Measurements from ENCODE around the gene PIK3R5. TPM values are rescaled to one million over a fixed set of nuclear protein-coding genes. Genes with fewer than 3 reads are reported as not detected.

The PIK3R5 gene
- total RNA-seq, 1 donor from 2014 or later, result 14.5 TPM

- Mint-ChIP-seq H3K9me3 (ENCODE audit: unreplicated experiment) (no peaks in the 10 kb centered on the region), H3K27me3 (ENCODE audit: unreplicated experiment) (peaks cover 16% of the 10 kb centered on the region), H3K4me1 (ENCODE audit: unreplicated experiment) (peaks cover 12% of the 10 kb centered on the region), H3K36me3 (ENCODE audit: low read depth, unreplicated experiment) (peaks cover 6% of the 10 kb centered on the region), H3K4me3 (ENCODE audit: unreplicated experiment) (no peak overlapping the region), H3K27ac (ENCODE audit: unreplicated experiment) (no peak overlapping the region)
- DNase-seq (ENCODE audit: low spot score), result no peak
- TF ChIP-seq CTCF (IDR thresholded peaks at IDR 0.05; ENCODE audit: unreplicated experiment), result no peak
Measured at GRCh38 chr17:8865811-8866210, 99.7 kb downstream of the PIK3R5 start.

DNA sequence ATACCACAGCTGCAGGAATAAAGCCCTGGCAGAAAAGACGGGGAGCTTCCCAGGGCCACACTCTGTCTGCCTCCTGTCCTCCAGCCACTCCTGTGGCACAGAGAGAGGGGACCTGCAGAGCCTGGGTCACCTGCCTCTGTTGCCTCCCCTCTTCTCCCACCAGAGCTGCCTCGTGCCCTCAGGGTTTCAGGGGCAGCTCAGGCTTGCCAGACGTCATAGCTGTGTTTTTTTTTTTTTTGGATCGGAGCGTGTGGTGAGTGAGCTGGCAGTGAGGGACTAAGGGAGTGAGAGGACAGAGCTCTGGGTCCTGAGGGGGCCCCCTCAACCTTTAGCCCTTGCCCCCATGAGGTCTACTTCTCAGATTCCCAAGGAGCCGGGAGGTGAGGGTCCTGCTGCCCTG is 100.1 kb downstream of the PIK3R5 start:
- no peak overlapping the region for H3K4me3 Mint-ChIP-seq (ENCODE audit: unreplicated experiment)

DNA sequence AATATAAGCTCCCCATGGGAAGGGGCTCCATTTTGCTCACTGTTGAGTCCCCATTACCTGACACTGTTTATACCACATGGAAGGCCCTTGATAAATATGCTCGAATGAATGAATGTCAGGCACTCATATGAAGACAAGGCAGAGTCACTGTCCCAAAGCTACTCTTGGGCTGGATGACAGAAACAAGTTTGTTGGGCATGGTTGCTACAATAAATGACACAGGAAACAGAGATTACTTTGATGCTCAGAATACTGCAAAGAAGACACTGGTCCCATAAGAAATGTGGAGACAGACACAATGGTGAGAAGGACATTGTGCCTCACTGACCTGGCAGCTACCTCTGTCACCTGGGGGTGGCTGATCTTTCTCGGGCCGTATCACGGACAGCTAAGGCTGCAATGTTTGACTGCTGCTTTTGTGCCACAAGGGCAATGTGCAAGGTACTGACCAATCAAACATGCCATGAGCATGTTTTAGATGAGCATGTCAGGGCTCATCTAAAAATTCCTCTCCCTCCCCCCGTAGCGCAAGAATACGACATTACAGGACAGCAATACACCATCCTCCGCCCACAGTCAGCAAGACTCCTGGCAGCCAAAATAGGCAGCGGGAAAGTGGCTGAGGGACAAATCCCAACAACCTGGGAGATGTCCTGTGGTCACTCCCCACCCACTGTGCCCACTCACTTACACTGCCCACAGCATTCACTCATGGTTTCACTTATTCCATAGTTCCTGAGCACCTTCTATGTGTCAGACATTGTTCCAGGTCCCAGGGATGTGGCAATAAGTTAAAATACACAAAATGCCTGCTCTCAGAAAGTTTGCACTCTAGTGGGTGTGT is 103.1 kb downstream of the PIK3R5 start:
- no peaks in the 10 kb centered on the region for H3K9me3 Mint-ChIP-seq (ENCODE audit: unreplicated experiment)
- no peak for DNase-seq (ENCODE audit: low spot score)

More for the DNA sequence above, 100.1 kb downstream of the PIK3R5 start:
- Mint-ChIP-seq H3K4me1 (ENCODE audit: unreplicated experiment) (peaks cover 12% of the 10 kb centered on the region), H3K27me3 (ENCODE audit: unreplicated experiment) (peaks cover 16% of the 10 kb centered on the region), H3K36me3 (ENCODE audit: low read depth, unreplicated experiment) (peaks cover 6% of the 10 kb centered on the region), H3K9me3 (ENCODE audit: unreplicated experiment) (no peaks in the 10 kb centered on the region), H3K27ac (ENCODE audit: unreplicated experiment) (no peak overlapping the region)
- no peak for DNase-seq (ENCODE audit: low spot score)
- no peak for TF ChIP-seq CTCF (IDR thresholded peaks at IDR 0.05; ENCODE audit: unreplicated experiment)

GRCh38 chr17:8861495-8862181 is 103.9 kb downstream of the PIK3R5 start:
- Mint-ChIP-seq H3K27ac (ENCODE audit: unreplicated experiment) (no peak overlapping the region), H3K27me3 (ENCODE audit: unreplicated experiment) (peaks cover 6% of the 10 kb centered on the region), H3K9me3 (ENCODE audit: unreplicated experiment) (no peaks in the 10 kb centered on the region), H3K36me3 (ENCODE audit: low read depth, unreplicated experiment) (no peaks in the 10 kb centered on the region), H3K4me3 (ENCODE audit: unreplicated experiment) (no peak overlapping the region), H3K4me1 (ENCODE audit: unreplicated experiment) (peaks cover 19% of the 10 kb centered on the region)
- DNase-seq (ENCODE audit: low spot score), result no peak
- TF ChIP-seq CTCF (IDR thresholded peaks at IDR 0.05; ENCODE audit: unreplicated experiment), result no peak

More for the DNA sequence above, 103.1 kb downstream of the PIK3R5 start:
- H3K27me3 Mint-ChIP-seq (ENCODE audit: unreplicated experiment), result peaks cover 7% of the 10 kb centered on the region
- H3K27ac Mint-ChIP-seq (ENCODE audit: unreplicated experiment), result no peak overlapping the region
- no peaks in the 10 kb centered on the region for H3K36me3 Mint-ChIP-seq (ENCODE audit: low read depth, unreplicated experiment)
- H3K4me1 Mint-ChIP-seq (ENCODE audit: unreplicated experiment), result peaks cover 13% of the 10 kb centered on the region
- no peak for TF ChIP-seq CTCF (IDR thresholded peaks at IDR 0.05; ENCODE audit: unreplicated experiment)
- H3K4me3 Mint-ChIP-seq (ENCODE audit: unreplicated experiment), result no peak overlapping the region

Data from endothelial cell (in vitro differentiated cells).